Subcutaneous abdominal adipose tissue (tissue), 5 donors: ENCODE measurements around the gene C2orf78.

Source experiments
- H3K27ac ChIP-seq: one replicate; pipeline ENCODE4 v1.7.0; 2013; ENCODE audit warnings: low read depth, mild to moderate bottlenecking, inconsistent platforms, low read length, moderate library complexity
- H3K27me3 ChIP-seq, 5 donors: one replicate each; pipeline ENCODE4 v1.7.0; 2013; ENCODE audit warnings: low read length in 5 of 5, inconsistent platforms in 1 of 5; ENCODE audit not compliant: control insufficient read depth in 5 of 5, insufficient read depth in 4 of 5
- H3K36me3 ChIP-seq, 5 donors: one replicate each; pipeline ENCODE4 v1.7.0; 2013; ENCODE audit warnings: low read length in 5 of 5; ENCODE audit not compliant: control insufficient read depth in 5 of 5, insufficient read depth in 5 of 5
- H3K4me1 ChIP-seq, 5 donors: one replicate each; pipeline ENCODE4 v1.7.0; 2013; ENCODE audit warnings: low read length in 5 of 5, mild to moderate bottlenecking in 3 of 5, moderate library complexity in 1 of 5; ENCODE audit not compliant: control insufficient read depth in 5 of 5, insufficient read depth in 5 of 5
- H3K4me3 ChIP-seq, 5 donors: one replicate each; pipeline ENCODE4 v1.7.0; 2013; ENCODE audit warnings: low read length in 5 of 5, low read depth in 1 of 5
- H3K9ac ChIP-seq, 5 donors: one replicate each; pipeline ENCODE4 v1.7.0; 2013; ENCODE audit warnings: low read length in 5 of 5, mild to moderate bottlenecking in 4 of 5, moderate library complexity in 3 of 5
- H3K9me3 ChIP-seq, 5 donors: one replicate each; pipeline ENCODE4 v1.7.0; 2013; ENCODE audit warnings: low read length in 5 of 5; ENCODE audit not compliant: control insufficient read depth in 5 of 5
- donor health status: healthy.
- donor health status: healthy.
- donor health status: healthy.
- donor health status: healthy.
- donor health status: healthy.

C2orf78 gene

GRCh38 chr2:73828818-73829570 lies 45.0 kb downstream of the C2orf78 start, which contains the start of gene STAMBP:
TSS of gene STAMBP (plus strand) at chr2:73828961. CDS start at chr2:73830857, 1,896 bp downstream.
- no peaks in the 10 kb centered on the region for H3K27me3 ChIP-seq
- peak within 1 kb of the TSS; percentile 77 to 94 (median 89) for H3K4me3 ChIP-seq
- peak within 1 kb of the TSS; percentile 92 to 95 (median 93) for H3K9ac ChIP-seq
- no peaks in the 10 kb centered on the region for H3K9me3 ChIP-seq
- H3K36me3 ChIP-seq, result peaks cover 5 to 23% (median 6%) of the 10 kb centered on the region in 5 donors
- H3K27ac ChIP-seq, result peak within 1 kb of the TSS; percentile 93
- peaks cover 0 to 29% (median 21%) of the 10 kb centered on the region in 5 donors for H3K4me1 ChIP-seq

- Histone ChIP-seq H3K4me1 (peaks cover 0 to 25% (median 17%) of the 10 kb centered on the region in 5 donors), H3K9ac (no peak overlapping the region), H3K27me3 (no peaks in the 10 kb centered on the region), H3K9me3 (no peaks in the 10 kb centered on the region), H3K36me3 (peaks cover 5 to 29% (median 14%) of the 10 kb centered on the region in 5 donors), H3K4me3 (no peak overlapping the region), H3K27ac (no peak overlapping the region)
These were observed 47.0 kb downstream of the C2orf78 start for GRCh38 chr2:73830871-73831401.

GRCh38 chr2:73832930-73833329 lies 48.9 kb downstream of the C2orf78 start:
- Histone ChIP-seq H3K9ac (no peak overlapping the region), H3K9me3 (no peaks in the 10 kb centered on the region), H3K4me1 (peaks cover 0 to 24% (median 16%) of the 10 kb centered on the region in 5 donors), H3K27me3 (no peaks in the 10 kb centered on the region), H3K27ac (no peak overlapping the region), H3K36me3 (peaks cover 5 to 35% (median 14%) of the 10 kb centered on the region in 5 donors), H3K4me3 (no peak overlapping the region)

- H3K27me3 ChIP-seq, result no peaks in the 10 kb centered on the region
- no peak overlapping the region for H3K4me3 ChIP-seq
- no peak overlapping the region for H3K9ac ChIP-seq
- H3K36me3 ChIP-seq, result peaks cover 9 to 34% (median 14%) of the 10 kb centered on the region in 5 donors
- H3K27ac ChIP-seq, result no peak overlapping the region
- H3K9me3 ChIP-seq, result no peaks in the 10 kb centered on the region
- peaks cover 0 to 9% (median 3%) of the 10 kb centered on the region in 5 donors for H3K4me1 ChIP-seq
These were observed 52.4 kb downstream of the C2orf78 start for GRCh38 chr2:73836141-73836943.

GRCh38 chr2:73837847-73838585 lies 54.0 kb downstream of the C2orf78 start:
- Histone ChIP-seq H3K4me1 (peaks cover 0 to 5% (median 3%) of the 10 kb centered on the region in 5 donors), H3K9ac (peak overlapping the region in 2 of 5 donors; percentile 1 to 28), H3K9me3 (no peaks in the 10 kb centered on the region), H3K27ac (no peak overlapping the region), H3K36me3 (peaks cover 9 to 23% (median 11%) of the 10 kb centered on the region in 5 donors), H3K27me3 (no peaks in the 10 kb centered on the region), H3K4me3 (no peak overlapping the region)

- Histone ChIP-seq H3K36me3 (peaks cover 8 to 17% (median 13%) of the 10 kb centered on the region in 5 donors), H3K9ac (peak overlapping the region in 1 of 5 donors; percentile 42), H3K4me1 (peaks cover 0 to 5% (median 3%) of the 10 kb centered on the region in 5 donors), H3K27ac (no peak overlapping the region), H3K27me3 (no peaks in the 10 kb centered on the region), H3K4me3 (no peak overlapping the region), H3K9me3 (no peaks in the 10 kb centered on the region)
These were observed 55.0 kb downstream of the C2orf78 start for GRCh38 chr2:73838889-73839534.

GRCh38 chr2:73839653-73840411 lies 55.8 kb downstream of the C2orf78 start:
- no peak overlapping the region for H3K4me3 ChIP-seq
- peaks cover 6 to 18% (median 13%) of the 10 kb centered on the region in 5 donors for H3K36me3 ChIP-seq
- peaks cover 0 to 5% (median 3%) of the 10 kb centered on the region in 5 donors for H3K4me1 ChIP-seq
- H3K27ac ChIP-seq, result no peak overlapping the region
- no peaks in the 10 kb centered on the region for H3K27me3 ChIP-seq
- no peak overlapping the region for H3K9ac ChIP-seq
- no peaks in the 10 kb centered on the region for H3K9me3 ChIP-seq

- no peak overlapping the region for H3K4me3 ChIP-seq
- H3K9ac ChIP-seq, result no peak overlapping the region
- no peak overlapping the region for H3K27ac ChIP-seq
- H3K9me3 ChIP-seq, result no peaks in the 10 kb centered on the region
- H3K27me3 ChIP-seq, result no peaks in the 10 kb centered on the region
- H3K4me1 ChIP-seq, result peaks cover 0 to 5% (median 3%) of the 10 kb centered on the region in 5 donors
- H3K36me3 ChIP-seq, result peaks cover 23 to 34% (median 28%) of the 10 kb centered on the region in 5 donors
These were observed 58.1 kb downstream of the C2orf78 start for GRCh38 chr2:73841912-73842738.
